Tibial artery (tissue), 4 donors: ENCODE data around the gene CGB5.
"Not testable (repeated sequence)": the region's sequence is repeated elsewhere in the genome, so short reads cannot be mapped to it uniquely, and the experiment has no call there.

Experiments
- DNase-seq, 2 donors: peaks; one replicate each; pipeline ENCODE4 v3.0.0-alpha.2; 2019
- H3K27ac ChIP-seq, 2 donors: fragments of 200-600 bp; sonication (generic) in 1 of 2; 1 replicate in 1 of 2; 2 replicates in 1 of 2; pipeline ENCODE4 v1.5.1; 2018 to 2019; ENCODE audit warnings: mild to moderate bottlenecking in 1 of 2
- H3K27me3 ChIP-seq, 2 donors: fragments of 200-600 bp; sonication (generic) in 1 of 2; one replicate each; pipeline versions ENCODE4 v1.5.1 to v1.6.0; 2016 to 2019
- H3K36me3 ChIP-seq, 3 donors: fragments of 200-600 bp; sonication (generic) in 2 of 3; one replicate each; pipeline ENCODE4 v1.5.1; 2016 to 2019; ENCODE audit warnings: mild to moderate bottlenecking in 2 of 3
- H3K4me1 ChIP-seq, 4 donors: fragments of 200-600 bp; sonication (generic) in 2 of 4; 1 replicate in 3 of 4; 2 replicates in 1 of 4; pipeline ENCODE4 v1.5.1; 2016 to 2019
- H3K4me3 ChIP-seq, 2 donors: fragments of 200-600 bp; sonication (generic) in 1 of 2; 1 replicate in 1 of 2; 2 replicates in 1 of 2; pipeline ENCODE4 v1.5.1; 2018 to 2019; ENCODE audit warnings: mild to moderate bottlenecking in 2 of 2
- H3K9me3 ChIP-seq, 3 donors: fragments of 200-600 bp; sonication (generic) in 1 of 3; one replicate each; pipeline ENCODE4 v1.5.1; 2016 to 2019
- CTCF ChIP-seq, 2 experiments: fragments of 200-600 bp in 1 of 2; fragments of 450-650 bp in 1 of 2; IDR thresholded peaks; one replicate each; pipeline ENCODE4 v1.5.1; 2017 to 2019; ENCODE audit warnings: antibody characterized with exemption in 2 of 2, mild to moderate bottlenecking in 1 of 2, moderate library complexity in 1 of 2
- intact Hi-C: fragments of 100-400 bp; cut with DNase I; formaldehyde crosslinking; loops from one replicate; pipeline ENCODE4 v1.15.0; 2023; ENCODE audit warnings: low total_unique reads

CGB5 gene

GRCh38 chr19:49074869-49075268 is 31.2 kb downstream of the CGB5 start:
- H3K27ac ChIP-seq, intact Hi-C loops, H3K4me3 ChIP-seq, H3K36me3 ChIP-seq, H3K9me3 ChIP-seq: not testable (repeated sequence)
- DNase-seq: peak; percentile 64 to 80
- Histone ChIP-seq H3K27me3 (peaks cover 3 to 47% of the 10 kb centered on the region in 2 donors), H3K4me1 (peaks cover 0 to 11% (median 6%) of the 10 kb centered on the region in 4 donors)
- peak; percentile 66 to 76 for TF ChIP-seq CTCF (IDR thresholded peaks at IDR 0.05)

GRCh38 chr19:49080392-49080791 is 36.7 kb downstream of the CGB5 start:
- no peak overlapping the region for H3K4me3 ChIP-seq
- H3K27ac ChIP-seq: no peak overlapping the region
- peaks cover 0 to 5% (median 2%) of the 10 kb centered on the region in 4 donors for H3K4me1 ChIP-seq
- intact Hi-C loops: no loop called here
- DNase-seq: no peak
- H3K27me3 ChIP-seq: no peaks in the 10 kb centered on the region
- H3K9me3 ChIP-seq: no peaks in the 10 kb centered on the region
- TF ChIP-seq CTCF (IDR thresholded peaks at IDR 0.05): no peak
- H3K36me3 ChIP-seq: no peaks in the 10 kb centered on the region

GRCh38 chr19:49081273-49081672 is 37.6 kb downstream of the CGB5 start:
- Histone ChIP-seq H3K27ac (no peak overlapping the region), H3K9me3 (no peaks in the 10 kb centered on the region), H3K36me3 (no peaks in the 10 kb centered on the region), H3K4me1 (peaks cover under 1 to 10% (median 5%) of the 10 kb centered on the region in 4 donors), H3K4me3 (no peak overlapping the region), H3K27me3 (no peaks in the 10 kb centered on the region)
- DNase-seq: no peak
- intact Hi-C loops: no loop called here
- TF ChIP-seq CTCF (IDR thresholded peaks at IDR 0.05): no peak

GRCh38 chr19:49084206-49085019 is 40.8 kb downstream of the CGB5 start:
- DNase-seq: no peak
- Histone ChIP-seq H3K9me3 (no peaks in the 10 kb centered on the region), H3K4me1 (peaks cover 5 to 34% (median 25%) of the 10 kb centered on the region in 4 donors), H3K27me3 (no peaks in the 10 kb centered on the region), H3K27ac (peak overlapping the region; percentile 87 to 92), H3K4me3 (peak overlapping the region; percentile 89 to 97), H3K36me3 (peaks cover 0 to 20% (median 6%) of the 10 kb centered on the region in 3 donors)
- no peak for TF ChIP-seq CTCF (IDR thresholded peaks at IDR 0.05)
- intact Hi-C loops: no loop called here

- peak within 1 kb of the TSS; percentile 87 to 92 for H3K27ac ChIP-seq
- H3K4me1 ChIP-seq: peaks cover 5 to 34% (median 25%) of the 10 kb centered on the region in 4 donors
- H3K27me3 ChIP-seq: no peaks in the 10 kb centered on the region
- H3K4me3 ChIP-seq: peak within 1 kb of the TSS; percentile 89 to 97
- no peaks in the 10 kb centered on the region for H3K9me3 ChIP-seq
- TF ChIP-seq CTCF (IDR thresholded peaks at IDR 0.05): peak in 1 of 2 experiments; percentile 34
- peaks cover 7 to 27% (median 11%) of the 10 kb centered on the region in 3 donors for H3K36me3 ChIP-seq
- peak; percentile 99 to 100 for DNase-seq
- intact Hi-C loops: no loop called here
Observed at GRCh38 chr19:49085020-49085867, 41.6 kb downstream of the CGB5 start, which contains the start of gene SNRNP70. SNRNP70 (plus strand) TSS chr19:49085451; CDS start chr19:49086415, 964 bp downstream.
